Activated T-helper 1 cell treated with Interleukin-2 at 50 U/mL for 16 hours (primary cell): ENCODE results near the gene APP.

Experiments
- DNase-seq: peaks from one replicate; pipeline ENCODE4 v3.0.0-alpha.2; 2020; ENCODE audit warnings: low read depth

APP gene

DNA sequence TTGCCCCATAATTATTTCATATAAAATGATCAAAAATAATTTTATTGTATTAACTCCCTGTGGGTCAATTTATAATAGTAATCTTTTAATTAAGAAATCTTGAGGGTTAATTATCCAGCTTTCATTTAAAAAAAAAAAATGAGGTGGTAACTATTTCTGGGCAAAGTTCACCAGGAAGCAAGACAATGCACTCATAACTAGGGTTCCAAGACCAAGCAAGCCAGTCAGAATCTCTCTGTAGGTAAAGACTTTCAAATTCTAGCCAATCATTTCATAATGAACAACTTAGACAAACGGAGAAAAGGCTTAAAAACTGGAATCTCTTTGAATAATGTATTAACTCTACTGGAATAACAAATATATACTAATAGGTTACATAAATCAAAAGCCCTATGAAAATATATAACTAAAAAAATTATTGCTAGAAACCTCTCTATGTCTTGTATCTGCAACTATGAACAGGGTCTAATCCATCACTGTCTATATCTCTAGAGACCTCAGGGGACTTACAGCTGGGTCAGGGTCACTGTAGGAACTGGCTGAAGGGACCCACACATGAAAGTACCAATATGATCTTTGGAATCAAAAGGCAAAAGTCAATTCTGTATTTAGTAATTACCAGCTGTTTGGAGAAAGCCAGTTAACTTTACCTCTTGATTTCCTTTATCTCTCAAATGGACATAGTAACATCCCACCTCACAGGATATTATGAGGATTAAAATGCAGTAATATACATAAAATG lies 43.3 kb downstream of the APP start:
- no peak for DNase-seq

DNA sequence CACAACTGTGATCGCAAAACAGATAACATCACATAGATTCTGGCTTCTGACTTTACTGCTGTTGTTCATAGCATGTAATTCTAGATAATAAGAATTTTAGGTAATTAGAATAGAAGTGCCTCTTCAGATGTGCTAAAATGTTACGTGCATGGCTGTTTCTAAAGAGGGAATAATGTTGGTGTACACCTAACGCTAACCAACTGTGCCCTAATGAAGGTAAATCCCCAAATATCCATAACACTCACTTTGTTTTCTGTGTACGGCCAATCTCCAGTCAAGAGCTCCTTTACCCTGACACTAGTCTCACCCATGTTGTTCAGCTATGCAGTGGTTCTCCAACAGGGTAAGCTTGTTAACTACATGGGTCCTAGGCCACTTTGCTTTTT lies 44.4 kb downstream of the APP start:
- DNase-seq, result no peak

DNA sequence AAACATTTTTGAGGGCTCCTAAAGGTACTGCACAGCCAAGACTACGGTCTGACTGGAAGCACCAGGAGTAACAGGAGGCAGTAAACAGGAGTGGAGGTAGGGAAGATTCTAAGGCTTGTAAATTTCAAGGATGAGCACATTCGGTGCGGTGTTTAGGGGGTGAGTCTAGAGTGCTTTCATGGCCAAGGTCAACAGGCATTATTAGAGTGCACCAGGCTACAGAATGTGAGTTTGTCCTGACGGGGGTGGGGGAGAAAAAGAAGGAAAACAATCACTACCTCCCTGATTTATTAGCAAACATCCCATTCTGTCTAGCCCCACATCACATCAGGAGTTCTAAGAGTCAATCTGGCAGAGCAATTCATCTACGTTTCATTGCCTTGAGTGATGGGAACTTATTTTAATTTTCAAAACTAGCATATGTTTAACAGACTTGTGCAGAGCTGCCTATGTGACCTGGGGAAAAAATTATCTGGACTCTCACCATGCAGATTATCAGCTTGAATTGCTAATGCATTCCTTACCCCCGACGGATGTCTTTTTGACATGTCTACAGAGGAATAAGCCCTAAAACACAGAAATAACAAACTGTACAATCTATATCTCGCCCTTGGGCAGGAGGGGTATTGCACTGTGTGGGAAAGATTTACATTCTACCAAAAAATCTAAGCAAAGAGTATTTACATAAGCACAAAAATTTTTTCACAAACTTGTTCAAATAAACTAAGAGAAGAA lies 45.0 kb downstream of the APP start:
- DNase-seq, result no peak

DNA sequence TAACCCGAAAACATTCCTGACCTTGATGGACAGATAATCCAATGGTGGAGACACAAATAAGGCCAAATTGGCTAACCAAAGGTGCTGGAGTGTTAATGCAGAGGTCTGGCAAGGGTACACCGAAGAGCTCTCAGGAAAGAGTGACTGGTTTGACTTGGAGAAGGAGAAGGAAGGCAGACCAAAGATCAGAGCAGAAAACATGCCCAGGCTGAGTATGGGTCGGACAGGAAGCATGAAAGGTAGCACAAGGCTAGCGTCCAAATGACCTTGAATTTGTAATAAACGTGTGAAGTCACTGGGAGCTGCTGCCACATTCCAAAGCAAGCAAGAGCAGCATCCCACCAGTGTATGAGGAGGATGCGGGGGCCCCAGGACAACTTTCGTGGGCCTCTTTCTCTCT lies 45.7 kb downstream of the APP start:
- DNase-seq, result no peak

DNA sequence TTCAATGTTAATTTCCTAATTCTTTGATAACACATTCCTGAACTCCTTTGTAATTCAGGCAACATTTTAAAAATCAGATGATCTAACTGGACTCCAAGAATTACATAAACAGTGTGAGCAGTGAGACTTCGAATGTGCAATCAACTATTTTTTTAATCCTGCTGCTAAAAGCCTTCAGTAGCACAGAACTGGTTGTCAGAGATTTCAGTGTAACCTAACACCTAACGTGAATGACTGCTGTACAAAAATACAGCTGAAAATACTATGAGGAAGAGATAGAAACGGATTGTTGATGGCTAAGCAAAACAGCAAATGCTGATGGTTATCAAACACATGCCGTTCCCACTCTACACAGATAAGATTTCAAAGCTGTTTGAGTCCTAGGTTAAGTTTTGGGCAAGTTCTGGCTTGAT lies 46.1 kb downstream of the APP start:
- no peak for DNase-seq

DNA sequence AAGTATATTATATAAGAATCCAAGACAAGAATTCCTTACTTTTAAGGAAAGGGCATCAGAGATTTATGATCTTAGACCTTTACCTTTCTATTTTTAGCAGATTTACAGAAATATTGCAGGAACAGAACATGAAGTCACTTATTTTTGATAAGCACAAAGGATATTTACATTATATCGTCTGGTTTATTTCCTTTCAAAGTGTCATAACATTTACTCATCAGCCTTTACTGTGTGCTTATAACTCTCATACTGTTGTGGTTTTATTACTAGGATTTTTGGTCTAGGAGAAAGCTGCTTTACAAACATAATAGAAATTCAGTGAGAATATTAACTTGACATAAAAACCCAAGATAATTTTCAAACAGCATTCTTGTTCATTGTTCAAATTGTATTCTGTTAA lies 47.6 kb downstream of the APP start:
- no peak for DNase-seq

DNA sequence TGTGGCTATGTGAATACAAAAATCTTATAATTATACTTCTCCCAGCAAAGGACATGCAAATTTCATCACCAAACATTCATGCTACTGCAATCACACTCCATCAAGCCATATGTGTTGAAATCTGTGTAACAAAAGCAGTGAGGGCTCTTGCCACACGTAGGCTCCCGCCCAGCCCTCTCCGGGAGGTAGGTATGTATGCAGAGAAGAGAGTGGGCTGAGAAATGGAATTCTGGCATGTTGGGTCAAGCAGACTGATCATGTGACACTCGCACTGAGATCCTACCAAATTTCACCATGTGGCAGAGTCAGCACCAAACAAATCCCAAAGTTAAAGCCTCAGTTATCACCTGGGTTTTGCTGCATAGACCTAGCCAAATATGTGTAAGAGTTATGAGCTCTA lies 49.7 kb downstream of the APP start:
- DNase-seq, result no peak

DNA sequence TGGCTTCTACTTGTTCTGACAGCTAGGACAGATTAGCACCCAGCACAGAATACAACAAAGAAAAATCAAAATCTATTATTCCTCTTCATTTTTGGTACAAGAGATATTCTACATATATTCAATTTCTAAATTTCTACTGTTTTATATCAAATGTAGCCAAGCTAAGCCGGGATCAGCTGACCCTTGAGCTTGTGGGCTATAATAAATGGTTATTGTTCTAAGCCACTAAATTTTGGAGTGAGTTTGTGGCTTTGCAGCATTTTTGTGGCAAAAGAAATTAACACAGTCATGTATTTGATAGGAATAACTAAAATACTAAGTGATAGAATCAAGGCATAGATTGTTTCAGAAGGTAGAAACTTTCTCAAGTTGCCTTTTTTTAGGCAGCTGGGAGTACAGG lies 50.7 kb downstream of the APP start:
- no peak for DNase-seq

DNA sequence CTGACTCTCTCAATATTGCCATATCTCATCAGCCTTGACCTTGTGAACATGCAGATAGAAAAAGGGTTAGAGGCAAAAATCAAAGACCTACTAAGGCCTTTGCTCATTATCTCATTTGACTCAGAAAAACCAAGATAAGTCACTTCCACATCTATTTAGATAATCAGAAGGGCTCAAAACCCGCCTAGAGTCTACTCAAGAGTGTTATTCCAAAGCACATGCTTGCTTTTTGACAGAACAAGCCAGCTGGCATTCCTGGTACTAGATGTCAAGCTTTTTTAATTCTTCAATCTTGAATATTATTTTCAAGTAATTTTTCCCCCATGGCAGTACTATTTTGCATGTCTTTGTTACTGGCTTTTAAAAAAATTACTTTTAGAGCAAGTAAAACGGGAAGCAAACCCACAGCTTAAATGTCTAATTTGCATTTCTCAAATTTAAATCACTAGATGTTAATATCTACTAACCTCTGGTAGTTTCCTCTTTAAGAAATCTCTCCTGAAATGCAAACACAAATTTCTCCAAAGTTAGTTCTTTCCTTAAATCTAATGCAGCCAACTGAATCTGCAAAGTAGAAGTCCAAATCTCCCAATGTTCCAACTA lies 51.5 kb downstream of the APP start:
- DNase-seq, result no peak

DNA sequence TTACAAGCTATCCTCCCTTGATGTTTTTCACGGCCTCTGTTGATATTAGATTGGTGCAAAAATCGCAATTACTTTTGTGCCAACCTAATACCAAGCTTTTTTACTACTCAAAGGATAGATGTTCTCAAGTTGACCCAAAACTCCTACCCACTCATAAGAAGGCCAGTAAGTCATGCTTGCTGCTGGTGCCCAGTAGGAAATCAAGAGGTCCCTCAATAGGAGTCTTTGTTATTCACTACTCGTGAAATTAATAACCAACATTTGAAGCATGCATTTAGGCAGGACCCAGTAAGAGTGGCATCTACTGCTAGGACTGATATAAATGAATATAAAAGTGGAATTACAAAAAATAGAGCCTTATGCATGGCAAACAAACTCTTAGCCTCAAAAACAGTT lies 52.6 kb downstream of the APP start:
- no peak for DNase-seq

DNA sequence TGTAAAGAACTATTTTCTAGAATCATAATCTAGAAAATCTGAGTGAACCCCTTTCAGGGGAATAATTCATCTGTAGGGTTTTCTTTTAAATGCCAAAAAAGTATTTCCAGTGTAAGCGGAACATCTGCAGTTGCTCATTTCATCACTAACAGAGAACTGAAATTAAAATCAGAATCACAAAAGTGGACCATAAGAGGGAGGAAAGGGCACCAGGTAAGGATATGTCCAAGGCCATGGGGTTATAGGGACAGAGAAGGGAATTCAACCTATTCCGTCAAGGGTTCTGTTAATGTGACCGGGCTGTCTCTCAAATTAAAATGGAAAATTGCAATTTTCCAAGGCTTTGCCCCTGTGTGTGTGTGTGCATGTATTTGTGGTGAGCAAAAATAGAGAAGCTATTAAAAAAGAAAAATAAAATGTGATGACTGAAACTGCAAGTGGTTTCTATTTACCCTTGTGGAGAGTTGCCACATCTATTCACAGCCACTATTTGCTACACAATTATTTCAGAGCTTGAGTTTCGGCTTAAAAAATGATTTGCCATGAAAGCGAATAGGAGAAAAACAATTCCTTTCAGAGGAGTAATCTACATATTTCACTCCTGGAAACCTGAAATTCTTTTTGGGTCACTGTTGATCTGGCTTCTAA lies 53.1 kb downstream of the APP start:
- DNase-seq, result no peak

DNA sequence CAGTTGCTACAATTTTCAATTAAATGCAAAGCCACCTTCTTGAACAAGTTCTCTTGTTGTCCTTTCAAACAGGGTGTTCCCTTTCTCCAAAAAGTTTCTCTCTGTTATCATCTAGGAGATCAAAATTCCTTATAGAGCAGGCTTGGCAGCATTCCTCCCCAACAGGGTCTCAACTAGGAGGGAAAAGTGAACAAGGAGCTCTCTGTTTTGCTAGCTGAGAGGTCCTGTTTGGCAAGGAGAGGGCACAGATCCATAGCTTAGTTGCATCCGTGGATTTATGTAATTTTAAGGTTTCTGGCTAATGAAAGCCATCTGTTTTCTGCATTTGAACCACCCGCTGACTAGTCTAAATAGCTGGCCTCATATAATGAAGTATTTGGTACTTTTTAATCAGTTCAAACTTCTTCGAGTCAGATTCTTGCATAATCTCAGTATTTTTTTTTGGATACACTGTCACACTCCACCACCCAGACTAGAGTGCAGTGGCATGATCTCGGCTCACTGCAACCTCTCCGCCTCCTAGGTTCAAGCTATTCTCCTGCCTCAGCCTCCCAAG lies 54.0 kb downstream of the APP start:
- no peak for DNase-seq

DNA sequence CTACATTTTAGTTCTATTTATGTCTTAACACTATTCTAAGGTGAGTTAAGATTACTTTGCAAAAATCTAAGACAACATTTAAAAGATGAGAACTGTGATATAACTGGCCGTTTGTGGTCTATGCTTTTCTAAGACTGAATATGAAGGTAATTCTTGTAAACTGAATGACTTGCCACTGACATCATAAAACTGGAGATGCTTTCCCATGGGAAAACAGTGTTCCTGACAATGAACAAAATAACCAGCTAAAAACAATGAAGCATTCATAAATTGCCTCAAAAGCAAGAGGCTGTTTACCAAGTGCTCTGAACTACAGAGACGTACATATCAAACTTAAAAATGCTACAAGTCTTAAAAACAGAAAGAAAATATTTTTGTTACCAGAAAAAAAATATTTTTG lies 54.7 kb downstream of the APP start:
- no peak for DNase-seq

DNA sequence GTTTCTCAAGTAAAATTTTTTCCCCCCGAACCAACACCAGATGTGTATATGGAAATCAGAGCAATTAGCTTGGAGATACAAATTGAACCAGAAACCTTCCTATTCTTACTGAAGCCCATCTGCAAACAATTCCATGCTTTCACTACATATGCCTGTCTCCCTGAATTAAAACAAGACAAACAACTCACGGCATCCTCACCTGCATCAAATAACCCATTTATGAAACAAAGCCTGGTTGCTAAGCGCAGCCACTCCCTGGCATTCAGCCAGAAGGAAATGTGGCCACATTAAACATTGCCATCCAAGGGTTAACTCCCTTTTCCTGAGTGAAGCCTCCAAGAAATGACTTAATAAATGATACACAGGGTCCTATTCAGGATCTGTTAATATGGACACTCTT lies 55.3 kb downstream of the APP start:
- DNase-seq, result no peak

DNA sequence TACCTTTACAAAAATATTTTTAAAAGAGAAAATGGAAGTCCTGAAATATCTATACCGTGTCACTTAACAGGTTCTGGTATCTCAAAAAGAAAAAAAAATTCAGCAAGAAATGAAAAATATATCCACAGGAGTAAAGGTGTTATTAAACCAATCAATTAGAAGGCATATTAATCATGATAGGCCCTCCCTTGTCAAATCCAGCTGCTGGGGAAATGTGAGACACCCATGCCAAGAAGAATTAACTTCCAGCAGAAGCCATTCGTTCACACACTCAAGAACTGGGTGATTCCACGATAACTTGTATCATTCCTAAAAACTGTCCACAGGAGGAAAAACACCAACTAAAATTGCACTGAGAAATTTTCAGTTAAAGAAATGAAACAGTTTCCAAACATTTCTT lies 57.6 kb downstream of the APP start:
- DNase-seq, result no peak

DNA sequence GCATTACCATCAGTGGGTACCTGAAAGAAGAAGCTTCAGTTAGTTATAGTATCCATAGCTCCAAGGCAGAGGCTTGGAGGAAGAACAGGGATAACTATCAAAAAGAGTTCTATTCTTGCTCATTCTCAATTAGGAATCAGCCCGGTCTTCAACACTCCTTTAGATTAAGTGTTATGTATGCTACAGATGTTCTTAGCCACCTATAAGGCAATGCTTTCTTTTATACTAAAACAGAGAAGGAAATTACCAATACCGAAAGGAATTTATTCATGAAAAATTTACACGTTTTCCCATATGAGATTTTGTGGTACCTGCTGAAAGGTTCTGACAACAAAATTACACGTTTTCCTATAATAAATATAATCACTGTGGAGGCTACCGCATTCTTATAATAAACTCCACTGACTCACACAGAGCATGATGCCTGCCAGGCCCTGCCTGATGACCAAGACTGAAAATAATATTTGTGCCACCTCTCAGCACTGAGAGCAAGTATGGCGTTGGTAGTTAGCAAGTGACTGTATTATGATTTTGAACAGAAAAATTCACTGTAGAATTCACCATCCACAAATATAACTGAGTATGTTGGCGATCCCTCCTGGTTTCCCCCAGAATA lies 58.3 kb downstream of the APP start:
- no peak for DNase-seq

DNA sequence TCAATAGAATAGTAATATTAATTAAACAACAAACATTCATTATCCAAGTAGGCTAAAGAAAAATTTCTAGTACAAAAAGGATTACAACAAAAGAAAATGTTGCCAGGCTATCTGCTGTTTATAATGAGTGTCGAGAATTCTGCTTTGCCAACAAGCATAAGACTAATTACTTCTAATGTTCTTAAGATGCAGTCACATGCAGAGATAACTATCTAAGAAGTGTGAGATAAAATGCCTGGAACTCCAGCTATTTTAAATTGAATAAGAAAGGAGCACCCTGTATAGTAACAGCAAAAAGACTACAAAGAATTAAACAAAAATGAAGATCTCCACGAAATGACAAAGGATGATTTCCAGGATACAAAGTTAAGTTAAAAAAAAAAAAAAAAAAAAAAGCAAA lies 59.9 kb downstream of the APP start:
- DNase-seq, result no peak

DNA sequence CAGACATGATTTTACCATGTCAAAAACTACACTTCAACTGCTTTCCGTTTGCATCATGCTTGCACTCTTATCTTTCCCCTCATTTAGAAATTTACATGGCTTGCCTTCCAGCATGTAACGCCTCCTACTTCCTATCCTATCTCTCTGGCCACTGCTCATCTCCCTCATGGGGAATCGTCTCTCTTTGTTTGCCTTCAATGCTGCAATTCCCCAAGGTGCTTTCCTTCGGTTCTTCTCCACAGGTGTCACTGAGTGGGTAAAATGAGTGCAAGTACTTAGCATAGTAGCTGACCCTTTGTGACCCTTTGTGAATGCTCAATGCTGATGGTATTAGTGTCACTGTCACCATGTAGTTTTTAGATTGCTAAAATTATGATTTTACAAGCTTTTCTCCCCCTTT lies 63.1 kb downstream of the APP start:
- DNase-seq, result no peak

DNA sequence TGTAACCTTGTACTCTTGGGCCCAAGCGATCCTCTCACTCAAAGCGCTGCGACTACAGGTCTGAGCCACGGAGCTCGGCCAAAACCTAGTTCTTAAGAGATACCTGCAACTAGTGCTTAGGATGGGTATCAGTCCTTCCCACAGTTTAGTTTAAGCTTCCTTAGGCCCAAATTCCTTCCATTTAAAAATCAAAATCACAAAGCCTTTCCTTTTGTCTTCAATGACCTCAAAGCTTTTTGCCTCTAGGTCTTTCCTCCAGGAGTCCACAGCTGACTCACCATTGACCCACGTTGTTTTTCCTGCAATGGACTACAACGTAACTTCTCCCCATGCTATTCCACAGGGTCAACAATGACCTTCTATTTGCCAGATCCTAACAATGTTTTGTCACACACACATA lies 64.0 kb downstream of the APP start:
- no peak for DNase-seq

DNA sequence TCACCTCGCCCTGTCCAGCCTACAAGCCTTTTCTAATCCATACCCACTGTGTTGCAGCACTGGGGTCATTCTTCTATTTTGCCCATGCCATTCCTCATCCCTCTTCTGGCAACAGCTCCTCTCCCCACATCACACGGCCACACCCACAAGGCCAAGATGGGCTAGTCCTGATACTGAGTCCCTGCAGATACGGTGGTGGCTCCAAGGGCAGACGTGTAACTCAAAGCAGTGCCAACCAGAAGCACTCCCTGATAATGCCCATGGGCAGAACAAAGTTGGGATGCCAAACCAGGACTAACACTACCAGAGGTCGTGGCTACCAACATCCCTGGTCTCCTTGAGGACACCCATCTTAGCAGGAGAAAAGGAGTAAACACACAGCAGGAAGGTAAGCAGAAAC lies 64.8 kb downstream of the APP start:
- DNase-seq, result no peak

DNA sequence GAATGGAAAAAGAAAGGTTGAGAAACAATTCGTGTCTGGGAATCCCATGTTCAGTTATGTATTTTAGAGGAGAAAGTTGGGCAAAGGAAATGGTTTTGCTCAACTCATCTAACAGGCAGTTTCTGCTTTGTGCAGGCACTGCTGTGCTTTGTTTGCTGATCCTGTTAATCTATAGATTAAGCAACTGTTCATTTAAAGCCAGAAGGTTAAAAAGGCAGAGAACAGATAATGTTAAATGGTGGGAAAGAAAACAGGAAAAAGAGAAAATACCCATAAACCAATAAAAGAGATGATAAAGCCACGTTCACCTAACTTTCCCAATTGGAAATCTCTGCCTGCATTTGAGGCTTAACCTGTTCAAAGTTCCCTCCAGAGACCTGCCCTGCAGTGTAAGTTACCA lies 70.0 kb downstream of the APP start:
- no peak for DNase-seq

DNA sequence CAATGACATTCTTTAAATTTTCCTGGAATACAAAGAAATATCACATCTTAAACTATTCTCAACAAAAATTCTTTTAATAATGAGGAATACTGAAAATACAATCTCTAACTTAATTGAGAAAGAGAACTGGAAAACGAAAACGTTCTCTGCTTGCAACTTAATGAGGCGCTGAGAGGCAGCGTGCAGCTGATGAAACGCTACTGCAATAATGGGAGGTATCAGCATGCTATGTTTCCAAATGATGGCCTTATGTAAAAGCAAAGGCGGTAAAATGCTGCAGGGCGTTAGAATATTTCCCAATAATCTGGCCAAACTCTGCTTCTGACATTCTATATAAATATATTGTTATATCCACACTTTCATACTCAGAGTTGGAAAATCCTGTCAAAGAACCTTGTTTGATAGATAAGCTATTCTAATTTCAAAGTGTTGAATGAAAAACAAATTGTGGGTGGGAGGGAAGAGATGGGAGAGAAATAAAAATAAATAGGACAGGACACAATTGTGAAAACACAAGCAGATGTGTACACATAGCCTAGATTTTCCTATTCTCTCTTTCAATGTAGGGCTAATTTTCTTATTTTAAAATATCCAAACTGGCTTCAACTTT lies 70.9 kb downstream of the APP start:
- no peak for DNase-seq
